Activated CD8-positive, alpha-beta memory T cell treated with anti-CD3 and anti-CD28 coated beads, Interleukin-2, amount 50 U/mL, for 4 hours (primary cell): ENCODE results near the gene NOP10.
"Not testable (repeated sequence)": the region's sequence is repeated elsewhere in the genome, so short reads cannot be mapped to it uniquely, and the experiment has no call there.

Experiments used
- DNase-seq: peaks from one replicate; pipeline ENCODE4 v3.0.0-alpha.2; 2020

NOP10 gene

GRCh38 chr15:34358367-34358766 lies 15.4 kb upstream of the NOP10 start:
- no peak for DNase-seq

GRCh38 chr15:34357653-34358052 lies 14.7 kb upstream of the NOP10 start:
- DNase-seq, result no peak

DNA sequence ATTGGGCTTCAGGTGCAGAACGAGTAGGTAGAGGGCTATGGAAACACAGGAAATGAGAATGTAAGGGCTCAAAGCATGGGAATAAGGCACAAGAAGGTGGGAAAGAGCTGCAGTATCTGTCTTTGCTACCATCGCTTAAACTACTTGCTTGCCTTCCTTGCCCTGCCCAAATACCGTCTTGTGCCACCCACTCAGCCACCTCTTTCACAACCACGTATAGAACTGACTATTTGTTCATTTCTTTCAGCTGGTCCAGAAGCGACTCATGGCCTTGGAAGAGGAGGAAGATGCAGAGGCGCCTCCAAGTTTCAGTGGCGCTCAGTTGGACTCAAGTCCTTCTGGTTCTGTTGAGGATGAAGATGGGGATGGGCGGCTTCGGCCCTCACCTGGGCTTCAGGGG lies 12.3 kb upstream of the NOP10 start:
- no peak for DNase-seq

DNA sequence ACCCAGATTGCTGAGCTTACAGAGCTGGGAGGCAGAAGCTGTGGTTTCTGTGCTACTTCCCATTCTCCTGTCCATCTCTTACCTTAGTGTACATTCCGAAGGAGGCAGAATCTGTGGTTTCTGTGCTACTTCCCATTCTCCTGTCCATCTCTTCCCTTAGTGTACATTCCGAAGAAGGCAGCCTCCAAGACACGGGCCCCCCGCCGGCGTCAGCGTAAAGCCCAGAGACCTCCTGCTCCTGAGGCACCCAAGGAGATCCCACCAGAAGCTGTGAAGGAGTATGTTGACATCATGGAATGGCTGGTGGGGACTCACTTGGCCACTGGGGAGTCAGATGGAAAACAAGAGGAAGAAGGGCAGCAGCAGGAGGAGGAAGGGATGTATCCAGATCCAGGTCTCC lies 11.3 kb upstream of the NOP10 start:
- DNase-seq, result no peak

DNA sequence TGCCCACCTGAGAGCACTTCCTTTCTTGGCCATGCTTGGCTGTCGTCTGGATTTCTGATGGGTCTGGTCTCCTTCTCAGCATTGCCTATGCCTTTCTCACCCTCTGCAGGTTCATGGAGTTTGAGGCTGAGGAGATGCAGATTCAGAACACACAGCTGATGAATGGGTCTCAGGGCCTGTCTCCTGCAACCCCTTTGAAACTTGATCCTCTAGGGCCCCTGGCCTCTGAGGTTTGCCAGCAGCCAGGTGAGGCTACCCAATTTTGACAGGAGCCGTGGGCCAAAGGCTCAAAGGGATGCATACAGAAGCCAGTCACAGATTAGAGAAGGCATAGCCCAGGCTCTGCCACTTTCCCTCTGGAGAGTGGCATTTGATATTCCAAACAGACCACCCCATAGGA lies 10.7 kb upstream of the NOP10 start:
- no peak for DNase-seq

DNA sequence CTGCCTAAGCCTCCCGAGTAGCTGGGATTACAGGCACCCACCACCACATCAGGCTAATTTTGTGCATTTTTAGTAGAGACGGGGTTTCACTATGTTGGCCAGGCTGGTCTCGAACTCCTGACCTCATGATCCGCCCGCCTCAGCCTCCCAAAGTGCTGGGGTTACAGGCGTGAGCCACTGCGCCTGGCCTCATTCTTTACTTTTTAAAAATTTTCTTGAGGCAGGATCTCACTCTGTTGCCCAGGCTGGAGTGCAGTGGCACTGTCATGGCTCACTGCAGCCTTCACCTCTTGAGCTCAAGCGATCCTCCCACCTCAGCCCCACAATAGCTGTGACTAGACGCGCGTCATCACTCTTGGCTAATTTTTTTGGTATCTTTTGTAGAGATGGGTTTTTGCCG lies 10.1 kb upstream of the NOP10 start:
- not testable (repeated sequence) for DNase-seq

DNA sequence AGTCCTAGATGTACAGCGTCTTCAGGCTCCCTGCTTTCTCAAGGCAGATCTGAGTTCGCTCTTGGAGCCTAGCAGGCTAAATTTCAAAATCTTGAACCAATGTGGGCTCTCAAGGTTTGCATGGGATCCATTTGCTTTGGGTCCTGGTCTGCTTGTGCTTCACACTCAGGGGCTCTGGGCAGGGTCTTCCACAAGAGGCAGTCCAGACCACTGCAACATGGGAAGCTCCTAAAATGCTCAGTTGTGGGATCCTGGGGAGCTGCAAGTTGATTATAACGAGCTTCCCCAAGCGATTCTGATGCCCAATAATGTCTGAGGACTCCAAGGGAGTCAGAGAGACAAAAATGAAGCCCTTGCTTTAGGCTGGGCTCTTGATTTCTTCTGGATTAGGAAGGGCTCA lies 6.8 kb upstream of the NOP10 start:
- DNase-seq, result no peak

GRCh38 chr15:34348735-34349300 lies 5.9 kb upstream of the NOP10 start:
- DNase-seq, result no peak

GRCh38 chr15:34347951-34348638 lies 5.2 kb upstream of the NOP10 start:
- DNase-seq, result no peak

DNA sequence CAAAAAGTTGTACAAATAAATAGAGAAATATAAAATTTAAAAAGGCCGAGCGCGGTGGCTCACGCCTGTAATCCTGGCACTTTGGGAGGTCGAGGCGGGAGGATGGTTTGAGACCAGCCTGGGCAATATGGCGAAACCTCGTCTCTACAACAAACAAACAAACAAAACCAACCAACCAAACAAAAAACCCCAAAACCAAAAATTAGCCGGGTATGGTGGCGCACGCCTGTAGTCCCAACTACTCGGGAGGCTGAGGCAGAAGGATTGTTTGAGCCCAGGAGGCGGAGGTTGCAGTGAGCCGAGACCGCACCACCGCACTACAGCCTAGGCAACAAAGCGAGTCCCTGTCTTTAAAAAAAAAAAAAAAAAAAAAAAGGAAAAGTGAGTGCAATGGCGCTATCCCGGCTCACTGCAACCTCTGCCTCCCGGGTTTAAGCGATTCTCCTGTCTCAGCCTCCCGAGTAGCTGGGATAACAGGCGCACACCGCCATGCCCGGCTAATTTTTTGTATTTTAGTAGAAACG lies 661 bp downstream of the NOP10 start:
- DNase-seq, result not testable (repeated sequence)

- no peak for DNase-seq
Observed at GRCh38 chr15:34341381-34342212, 1.3 kb downstream of the NOP10 start.

GRCh38 chr15:34339946-34340345 lies 3.0 kb downstream of the NOP10 start:
- DNase-seq, result no peak

- DNase-seq, result no peak
Observed at GRCh38 chr15:34338347-34338746, 4.6 kb downstream of the NOP10 start.

- DNase-seq, result peak; percentile 93
Observed at GRCh38 chr15:34337557-34338306, 5.2 kb downstream of the NOP10 start, which contains the start of gene SLC12A6. Gene SLC12A6 (minus strand): TSS chr15:34337781. CDS start chr15:34336680, 1,101 bp downstream.

DNA sequence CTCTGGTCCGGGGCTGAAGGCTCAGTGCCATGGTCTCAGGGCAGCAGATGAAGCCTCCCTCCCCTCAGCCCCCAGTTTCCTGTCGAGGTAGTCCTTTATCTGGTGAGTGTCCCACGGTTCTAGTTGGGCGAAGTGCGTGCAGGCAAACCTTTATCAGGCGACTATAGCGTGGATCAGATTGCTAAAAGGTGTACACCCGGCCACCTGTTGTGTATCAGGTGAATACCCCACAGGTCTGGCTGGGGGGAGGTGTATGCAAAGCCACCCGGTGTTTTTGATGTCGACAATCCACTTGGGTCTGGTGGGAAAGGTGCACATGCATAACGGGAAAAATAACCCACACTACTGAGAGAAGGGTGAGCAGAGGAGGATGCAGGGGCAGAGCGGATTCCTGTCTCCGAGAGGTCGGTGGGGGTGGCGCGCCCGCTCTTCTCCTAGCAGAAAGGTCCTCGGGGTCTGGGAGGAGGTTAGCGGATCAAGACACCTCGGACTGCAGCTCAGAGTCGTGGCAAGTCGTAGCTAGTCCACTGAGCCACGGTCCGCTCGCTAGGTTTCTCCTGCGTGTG lies 5.9 kb downstream of the NOP10 start:
- peak; percentile 23 for DNase-seq

- DNase-seq, result no peak
Observed at GRCh38 chr15:34336231-34336990, 6.5 kb downstream of the NOP10 start.

DNA sequence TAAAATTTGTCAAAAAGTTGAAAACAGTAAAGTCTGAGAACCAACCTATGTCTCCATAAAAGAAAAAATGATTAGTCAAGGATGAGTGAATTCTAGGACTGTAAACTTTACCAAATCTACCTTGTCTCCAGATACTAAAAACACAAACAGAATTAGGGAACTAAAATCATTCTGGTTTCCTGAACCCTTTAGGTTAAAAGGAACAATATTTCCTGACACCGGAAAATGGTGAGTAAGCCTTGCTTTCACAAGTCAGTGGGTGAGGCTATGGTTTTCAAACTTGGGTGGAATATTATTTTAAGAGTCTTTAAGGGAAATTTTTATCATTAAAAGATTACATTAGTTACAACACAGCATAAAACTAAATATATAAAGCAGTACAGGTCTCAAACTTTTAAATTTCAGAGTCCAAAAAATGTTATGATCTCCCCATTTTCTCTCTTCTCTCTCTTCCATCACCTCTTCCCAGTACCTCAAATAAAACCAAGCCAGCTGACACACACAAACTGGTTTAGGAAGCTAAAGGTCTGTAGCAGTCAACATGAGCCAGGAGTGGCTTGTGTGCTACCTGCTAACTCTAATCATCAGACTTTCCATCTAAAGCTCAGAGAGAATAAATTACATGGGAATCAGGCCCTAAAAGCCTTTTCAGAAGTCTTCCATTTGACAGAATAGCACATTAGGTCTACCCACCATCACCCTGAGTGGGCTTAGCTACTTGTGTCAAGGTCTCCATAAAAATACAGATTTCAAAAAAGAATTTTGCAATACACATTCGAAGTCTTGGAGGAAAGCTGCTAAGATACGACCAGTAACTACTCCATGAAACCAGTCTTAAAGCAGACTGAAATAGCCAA lies 7.5 kb downstream of the NOP10 start:
- DNase-seq, result no peak

GRCh38 chr15:34334672-34335071 lies 8.3 kb downstream of the NOP10 start:
- no peak for DNase-seq

- no peak for DNase-seq
Observed at GRCh38 chr15:34332553-34333120, 10.3 kb downstream of the NOP10 start.

DNA sequence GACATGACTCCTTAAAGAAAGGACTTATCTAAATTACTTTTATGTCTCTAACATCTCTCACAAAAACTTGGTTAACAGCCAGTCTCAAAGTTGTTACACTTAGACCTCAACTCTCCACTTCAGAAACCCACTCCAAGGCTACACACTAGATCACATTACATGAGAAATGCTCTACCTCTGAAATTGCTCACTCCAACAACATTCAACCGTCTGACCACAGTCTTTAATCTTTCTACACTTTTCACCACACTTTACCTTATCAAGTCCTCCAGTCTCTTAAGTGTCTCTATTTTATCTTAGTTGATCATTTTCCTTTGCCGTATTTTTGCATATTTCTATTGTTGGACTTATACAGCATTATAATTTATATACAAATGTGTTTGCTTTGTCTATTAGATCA lies 11.1 kb downstream of the NOP10 start:
- DNase-seq, result no peak
